ENCODE measurements around the gene MTURN.

The MTURN gene

GRCh38 chr7:30206942-30207341 lies 72.2 kb downstream of the MTURN start:
- no peak for DNase-seq (ENCODE audit: low read depth in 2 of 2)

- no peak for DNase-seq (ENCODE audit: low read depth in 2 of 2)
These were observed 72.6 kb downstream of the MTURN start for GRCh38 chr7:30207376-30207775.

GRCh38 chr7:30209951-30210350 lies 75.2 kb downstream of the MTURN start:
- no peak for DNase-seq (ENCODE audit: low read depth in 2 of 2)

Data from stimulated activated CD8-positive, alpha-beta memory T cell treated with anti-CD3 and anti-CD28 coated beads, Interleukin-15, amount 100 ng/mL, for 48 hours (primary cell).